Ishikawa (cell line): ENCODE results near the gene CAPN5.

Source experiments
- CEBPB ChIP-seq: IDR thresholded peaks from 2 replicates; pipeline ENCODE4 v1.6.1; 2012
- CREB1 ChIP-seq: IDR thresholded peaks from 2 replicates; pipeline ENCODE4 v1.6.1; 2012; ENCODE audit warnings: low read depth
- EGR1 ChIP-seq: IDR thresholded peaks from 2 replicates; pipeline ENCODE4 v1.6.1; 2012
- EP300 ChIP-seq: IDR thresholded peaks from 2 replicates; pipeline ENCODE4 v1.6.1; 2012; ENCODE audit warnings: borderline replicate concordance
- FOXM1 ChIP-seq: IDR thresholded peaks from 2 replicates; pipeline ENCODE4 v1.6.1; 2012; ENCODE audit warnings: low read depth, borderline replicate concordance
- NFIC ChIP-seq: IDR thresholded peaks from 2 replicates; pipeline ENCODE4 v1.6.1; 2012
- RAD21 ChIP-seq: IDR thresholded peaks from 2 replicates; pipeline ENCODE4 v1.6.1; 2012; ENCODE audit warnings: low read depth
- TAF1 ChIP-seq: IDR thresholded peaks from 2 replicates; pipeline ENCODE4 v1.6.1; 2012; ENCODE audit warnings: low read depth, mild to moderate bottlenecking
- TCF12 ChIP-seq: IDR thresholded peaks from 2 replicates; pipeline ENCODE4 v1.6.1; 2012; ENCODE audit warnings: low read depth
- TEAD4 ChIP-seq: IDR thresholded peaks from 2 replicates; pipeline ENCODE4 v1.6.1; 2012
- USF1 ChIP-seq: IDR thresholded peaks from 2 replicates; pipeline ENCODE4 v1.6.1; 2012
- YY1 ChIP-seq: IDR thresholded peaks from 2 replicates; pipeline ENCODE4 v1.6.1; 2012; ENCODE audit warnings: low read depth
- ZBTB7A ChIP-seq: IDR thresholded peaks from 2 replicates; pipeline ENCODE4 v1.6.1; 2012; ENCODE audit warnings: low read depth
- TF ChIP-seq, protein P1 (sequence below): IDR thresholded peaks from 2 replicates; pipeline ENCODE4 v1.6.1; 2012
- TF ChIP-seq, protein P2 (sequence below): IDR thresholded peaks from 2 replicates; pipeline ENCODE4 v1.6.1; 2012; ENCODE audit warnings: low read depth, mild to moderate bottlenecking

The CAPN5 gene

DNA sequence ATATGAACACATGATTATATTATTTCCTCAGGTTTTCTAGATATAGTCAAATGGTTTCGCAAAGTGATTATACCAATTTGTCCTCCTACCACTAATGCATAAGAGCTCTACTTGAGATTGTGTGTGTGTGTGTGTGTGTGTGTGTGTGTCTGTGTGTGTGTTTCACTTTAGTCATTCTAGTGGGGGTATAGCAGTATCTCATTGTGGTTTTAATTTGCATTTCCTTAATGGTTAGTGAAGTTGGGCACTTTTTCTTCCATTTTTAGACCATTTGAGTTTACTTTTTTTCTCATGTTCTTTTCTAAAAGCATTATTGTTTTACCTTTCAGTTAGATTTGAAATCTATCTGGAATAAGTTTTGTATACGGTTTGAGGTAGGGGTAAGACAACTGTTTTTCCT lies 12.9 kb downstream of the CAPN5 start:
- TF ChIP-seq, protein P1, sequence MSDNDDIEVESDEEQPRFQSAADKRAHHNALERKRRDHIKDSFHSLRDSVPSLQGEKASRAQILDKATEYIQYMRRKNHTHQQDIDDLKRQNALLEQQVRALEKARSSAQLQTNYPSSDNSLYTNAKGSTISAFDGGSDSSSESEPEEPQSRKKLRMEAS = no peak
- no peak for TF ChIP-seq EP300
- no peak for TF ChIP-seq CEBPB
- TF ChIP-seq TAF1 = no peak
- no peak for TF ChIP-seq TCF12
- TF ChIP-seq USF1 = no peak
- no peak for TF ChIP-seq NFIC
- TF ChIP-seq RAD21 = no peak
- TF ChIP-seq CREB1 = no peak
- TF ChIP-seq TEAD4 = no peak
- TF ChIP-seq FOXM1 = no peak
- TF ChIP-seq YY1 = no peak
- TF ChIP-seq EGR1 = no peak
- no peak for TF ChIP-seq ZBTB7A

DNA sequence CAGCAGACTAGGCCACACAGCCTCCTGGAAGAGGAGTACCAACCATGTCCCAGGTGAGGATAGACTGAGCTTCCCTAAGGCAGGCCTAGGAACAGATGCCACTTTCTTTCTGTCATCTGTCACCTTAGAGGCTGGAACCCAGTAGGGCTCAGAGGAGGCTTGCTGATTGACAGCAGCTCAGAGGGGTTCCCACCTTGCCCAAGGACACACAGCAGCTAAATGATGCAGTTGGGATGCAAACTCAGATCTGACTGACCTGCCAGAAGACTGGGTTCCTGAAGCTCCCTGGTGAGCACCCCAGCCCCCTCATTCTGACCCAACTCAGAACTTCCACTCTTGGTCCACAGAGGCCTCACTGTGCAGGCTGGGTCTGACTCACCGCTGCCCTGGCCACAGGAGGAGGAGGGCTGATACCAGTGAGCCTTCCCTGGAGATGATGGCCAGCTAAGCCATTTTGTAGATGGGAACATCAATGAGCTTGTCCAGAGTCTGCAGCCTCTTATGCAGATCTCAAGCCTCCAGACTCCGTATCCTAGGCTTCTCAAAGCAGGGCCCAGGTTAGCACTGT lies 14.0 kb downstream of the CAPN5 start:
- TF ChIP-seq TEAD4 = no peak
- TF ChIP-seq RAD21 = no peak
- no peak for TF ChIP-seq NFIC
- no peak for TF ChIP-seq TCF12
- no peak for TF ChIP-seq EP300
- TF ChIP-seq FOXM1 = no peak
- no peak for TF ChIP-seq ZBTB7A
- TF ChIP-seq, protein P2, sequence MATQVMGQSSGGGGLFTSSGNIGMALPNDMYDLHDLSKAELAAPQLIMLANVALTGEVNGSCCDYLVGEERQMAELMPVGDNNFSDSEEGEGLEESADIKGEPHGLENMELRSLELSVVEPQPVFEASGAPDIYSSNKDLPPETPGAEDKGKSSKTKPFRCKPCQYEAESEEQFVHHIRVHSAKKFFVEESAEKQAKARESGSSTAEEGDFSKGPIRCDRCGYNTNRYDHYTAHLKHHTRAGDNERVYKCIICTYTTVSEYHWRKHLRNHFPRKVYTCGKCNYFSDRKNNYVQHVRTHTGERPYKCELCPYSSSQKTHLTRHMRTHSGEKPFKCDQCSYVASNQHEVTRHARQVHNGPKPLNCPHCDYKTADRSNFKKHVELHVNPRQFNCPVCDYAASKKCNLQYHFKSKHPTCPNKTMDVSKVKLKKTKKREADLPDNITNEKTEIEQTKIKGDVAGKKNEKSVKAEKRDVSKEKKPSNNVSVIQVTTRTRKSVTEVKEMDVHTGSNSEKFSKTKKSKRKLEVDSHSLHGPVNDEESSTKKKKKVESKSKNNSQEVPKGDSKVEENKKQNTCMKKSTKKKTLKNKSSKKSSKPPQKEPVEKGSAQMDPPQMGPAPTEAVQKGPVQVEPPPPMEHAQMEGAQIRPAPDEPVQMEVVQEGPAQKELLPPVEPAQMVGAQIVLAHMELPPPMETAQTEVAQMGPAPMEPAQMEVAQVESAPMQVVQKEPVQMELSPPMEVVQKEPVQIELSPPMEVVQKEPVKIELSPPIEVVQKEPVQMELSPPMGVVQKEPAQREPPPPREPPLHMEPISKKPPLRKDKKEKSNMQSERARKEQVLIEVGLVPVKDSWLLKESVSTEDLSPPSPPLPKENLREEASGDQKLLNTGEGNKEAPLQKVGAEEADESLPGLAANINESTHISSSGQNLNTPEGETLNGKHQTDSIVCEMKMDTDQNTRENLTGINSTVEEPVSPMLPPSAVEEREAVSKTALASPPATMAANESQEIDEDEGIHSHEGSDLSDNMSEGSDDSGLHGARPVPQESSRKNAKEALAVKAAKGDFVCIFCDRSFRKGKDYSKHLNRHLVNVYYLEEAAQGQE = no peak
- TF ChIP-seq, protein P1 = no peak
- TF ChIP-seq TAF1 = no peak
- TF ChIP-seq CEBPB = no peak
- no peak for TF ChIP-seq CREB1
- TF ChIP-seq YY1 = no peak
- no peak for TF ChIP-seq USF1
- no peak for TF ChIP-seq EGR1

GRCh38 chr11:77081381-77081851 lies 14.6 kb downstream of the CAPN5 start:
- TF ChIP-seq USF1 (no peak), CREB1 (no peak), RAD21 (no peak), TAF1 (no peak), YY1 (no peak), EGR1 (no peak), ZBTB7A (no peak), CEBPB (no peak), NFIC (no peak), TEAD4 (no peak), TCF12 (no peak), FOXM1 (no peak), EP300 (no peak)
- TF ChIP-seq, protein P2 = no peak
- TF ChIP-seq, protein P1 = no peak

GRCh38 chr11:77081976-77082836 lies 15.4 kb downstream of the CAPN5 start:
- no peak for TF ChIP-seq USF1
- TF ChIP-seq EP300 = no peak
- TF ChIP-seq, protein P1 = no peak
- no peak for TF ChIP-seq EGR1
- TF ChIP-seq NFIC = no peak
- no peak for TF ChIP-seq TCF12
- TF ChIP-seq TAF1 = no peak
- TF ChIP-seq TEAD4 = no peak
- TF ChIP-seq YY1 = no peak
